HG03159 (cell line): Measurements from ENCODE around the gene NFATC4.
"Not testable (repeated sequence)": the region's sequence is repeated elsewhere in the genome, so short reads cannot be mapped to it uniquely, and the experiment has no call there.

Experiments used
- ATAC-seq: cut with Tn5 transposase; IDR thresholded peaks from one replicate; pipeline ENCODE4 v1.9.1; 2021; ENCODE audit warnings: mild to moderate bottlenecking, moderate library complexity; ENCODE audit not compliant: unreplicated experiment

NFATC4 gene

DNA sequence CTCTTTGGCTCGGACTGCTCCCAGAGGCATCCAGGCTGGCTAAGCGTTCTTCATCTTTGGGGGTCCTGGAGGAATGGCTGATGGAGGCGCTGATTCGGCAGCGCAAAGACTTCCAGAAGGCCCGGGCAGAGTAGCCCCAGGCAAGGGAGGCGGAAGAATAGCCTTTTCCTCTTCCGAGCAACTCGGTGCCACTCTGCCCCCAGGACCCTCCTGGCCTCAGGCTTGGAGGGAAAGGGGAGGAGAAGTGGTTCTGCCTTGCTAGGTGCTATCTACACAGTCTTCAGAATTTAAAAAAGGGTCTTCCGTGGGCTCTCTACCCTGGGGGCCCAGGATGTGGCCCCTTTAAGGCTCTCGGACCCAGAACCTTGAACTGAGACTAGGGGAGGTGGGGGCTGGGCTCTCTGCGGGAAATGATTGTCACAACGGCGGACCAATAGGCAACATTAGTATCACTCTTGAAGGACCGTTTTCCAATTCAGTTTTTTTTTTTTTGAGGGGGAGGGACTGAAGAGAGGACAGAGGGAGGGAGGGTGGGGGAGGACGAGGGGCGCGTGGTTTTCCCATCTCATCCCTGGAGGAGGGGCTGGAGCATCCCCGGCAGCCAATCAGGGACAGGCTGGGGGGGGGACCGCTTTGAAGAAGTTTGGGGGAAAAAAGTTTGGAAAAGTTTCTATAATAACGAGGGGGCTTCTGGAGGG, at the start of gene NFATC4:
Gene NFATC4 (plus strand): TSS at position 671 of the 698 bp plus-strand sequence. CDS start 157 bp downstream, outside the sequence.
- no peak for ATAC-seq

DNA sequence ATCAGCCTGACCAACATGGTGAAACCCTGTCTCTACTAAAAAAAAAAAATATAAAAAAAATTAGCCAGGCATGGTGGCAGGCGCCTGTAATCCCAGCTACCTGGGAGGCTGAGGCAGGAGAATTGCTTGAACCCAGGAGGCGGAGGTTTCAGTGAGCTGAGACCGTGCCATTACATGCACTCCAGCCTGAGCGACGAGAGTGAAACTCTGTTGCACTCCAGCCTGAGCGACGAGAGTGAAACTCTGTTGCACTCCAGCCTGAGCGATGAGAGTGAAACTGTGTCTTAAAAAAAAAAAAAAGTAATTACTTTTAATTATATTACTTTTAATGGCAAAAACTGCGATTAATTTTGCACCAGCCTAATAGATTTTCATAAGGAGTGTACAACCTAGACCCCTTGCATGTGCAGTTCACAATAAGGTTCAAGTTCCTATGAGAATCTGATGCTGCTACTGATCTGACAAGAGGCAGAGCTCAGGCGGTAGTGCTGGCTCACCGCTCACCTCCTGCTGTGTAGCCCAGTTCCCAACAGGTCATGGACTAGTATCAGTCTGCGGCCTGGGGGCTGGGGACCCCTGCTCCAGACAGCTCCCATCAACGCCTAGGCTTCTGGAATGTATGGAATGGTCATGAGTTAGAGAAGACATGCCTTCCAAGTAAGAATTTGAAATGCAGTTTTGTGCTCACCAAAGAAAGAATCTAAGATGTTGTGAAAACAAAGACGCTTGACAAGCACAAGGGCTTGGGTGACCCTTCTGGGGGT, 46.6 kb upstream of the NFATC4 start:
- ATAC-seq: no peak

DNA sequence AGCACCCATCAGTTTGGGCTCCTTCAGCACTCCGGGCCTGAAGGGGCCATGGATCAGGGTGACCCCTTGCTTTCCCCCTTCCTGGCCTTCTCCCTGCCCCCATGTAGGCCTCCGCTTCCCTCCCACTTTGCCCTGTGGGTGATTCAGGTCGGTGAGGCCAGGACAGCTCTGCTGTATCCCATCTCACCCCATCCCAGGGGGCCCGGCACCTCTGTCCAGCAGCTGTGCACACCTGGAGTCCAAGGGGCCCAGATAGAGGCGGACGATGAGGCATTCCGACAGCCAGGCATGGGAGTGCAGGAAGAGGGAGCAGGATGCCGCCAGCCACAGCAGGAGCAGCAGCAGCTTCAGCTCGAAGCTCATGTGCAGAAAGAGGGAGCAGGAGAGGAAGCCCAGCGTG, 45.3 kb upstream of the NFATC4 start:
- no peak for ATAC-seq

DNA sequence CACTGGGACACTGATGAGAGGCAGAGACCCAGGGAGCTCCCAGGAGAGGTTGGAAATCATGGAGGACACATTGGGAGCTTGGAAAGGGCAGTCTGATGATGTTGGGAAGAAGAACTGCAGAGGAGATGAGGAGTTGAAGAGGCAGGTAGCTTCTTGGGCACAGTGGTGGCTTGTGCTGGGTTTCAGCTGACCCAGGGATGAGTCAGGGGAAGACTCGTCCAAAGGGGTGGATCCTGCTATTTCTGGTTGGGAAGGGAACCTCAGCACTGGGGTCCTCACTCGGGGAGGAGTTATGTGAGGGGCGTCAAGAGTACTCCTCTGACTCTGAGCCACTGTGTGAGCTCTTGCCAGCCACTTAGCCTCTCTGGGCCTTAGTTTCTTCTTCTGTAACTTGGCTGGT, 44.6 kb upstream of the NFATC4 start:
- ATAC-seq: no peak

DNA sequence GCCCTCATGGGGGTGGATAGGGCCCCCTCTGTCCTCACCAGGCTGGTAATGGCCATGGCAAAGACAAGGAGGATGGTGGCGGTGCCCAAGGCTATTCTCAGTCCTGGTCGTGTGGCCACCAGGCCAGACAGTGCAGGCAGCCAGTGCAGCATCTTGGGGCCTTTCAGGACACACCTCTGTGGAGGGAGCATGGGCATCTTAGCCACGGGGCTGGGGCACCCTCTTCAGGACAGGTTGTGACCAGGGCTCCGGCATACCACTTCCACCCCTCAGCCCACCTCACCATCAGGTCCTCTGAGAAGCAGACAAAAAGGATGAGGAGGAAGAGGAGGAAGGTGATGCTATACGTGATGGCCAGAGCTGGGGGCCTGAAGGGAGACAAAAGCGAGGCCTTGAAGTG, 44.0 kb upstream of the NFATC4 start:
- no peak for ATAC-seq

DNA sequence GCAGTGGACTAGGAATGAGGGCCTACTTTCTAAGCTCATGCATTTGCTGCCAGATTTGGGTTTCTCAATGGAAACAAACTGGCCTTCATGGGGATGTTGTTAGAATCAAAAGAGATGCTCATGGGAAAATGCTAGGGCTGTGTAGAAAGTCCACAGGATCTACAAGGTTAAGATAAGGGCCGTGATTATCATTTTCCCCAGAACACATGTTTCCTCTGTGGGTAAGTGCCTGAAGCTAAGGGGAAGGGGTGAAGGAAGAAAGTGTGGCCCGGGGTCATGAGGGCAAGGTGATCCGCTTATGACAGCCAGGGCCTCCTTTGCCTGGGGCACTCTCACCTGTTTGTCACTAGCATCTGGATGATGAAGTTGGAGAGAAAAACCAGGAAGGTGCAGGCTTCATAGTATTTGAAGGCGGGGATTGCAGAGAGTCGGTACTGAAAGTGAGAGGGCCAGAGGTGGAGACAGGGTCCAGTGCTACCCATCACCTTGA, 42.9 kb upstream of the NFATC4 start:
- no peak for ATAC-seq

DNA sequence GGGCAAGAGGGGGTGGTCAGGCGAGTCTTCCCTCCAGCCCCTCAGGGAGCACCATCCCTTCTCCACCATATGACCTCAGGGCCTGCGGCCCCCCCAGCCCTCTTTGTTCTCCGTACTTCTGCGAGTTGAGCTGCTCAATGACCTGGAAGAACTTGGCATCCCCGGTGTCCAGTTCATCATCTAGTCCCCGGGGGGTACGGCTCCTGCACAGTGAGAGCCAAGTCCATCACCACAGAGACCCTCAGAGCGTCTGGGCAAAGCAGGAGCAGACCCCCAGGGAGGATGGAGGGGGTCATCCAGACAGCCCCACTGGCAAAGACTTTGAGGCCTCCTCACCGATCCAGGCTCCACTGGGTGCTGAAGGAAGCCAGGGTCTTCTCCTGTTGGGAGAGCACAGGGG, 42.0 kb upstream of the NFATC4 start:
- ATAC-seq: no peak

DNA sequence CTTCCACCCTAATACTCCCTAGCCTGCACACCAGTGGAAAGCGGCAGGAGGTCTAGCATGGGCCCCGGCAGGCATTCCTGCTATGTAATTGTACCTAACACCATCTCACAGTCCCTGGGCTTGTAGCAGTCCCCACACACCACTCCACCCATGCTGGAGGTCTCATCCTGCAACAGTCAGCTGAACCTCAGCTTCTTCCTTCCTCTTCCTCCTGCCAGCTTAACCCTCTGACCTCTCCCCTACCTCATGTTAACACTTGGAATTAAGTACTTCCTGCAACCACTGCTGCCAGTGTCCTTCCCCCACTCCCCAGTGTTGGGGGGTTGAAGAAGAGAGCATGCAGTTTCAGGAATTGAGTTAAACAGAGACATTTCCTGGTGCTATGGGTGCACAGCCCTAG, 40.7 kb upstream of the NFATC4 start:
- no peak for ATAC-seq

DNA sequence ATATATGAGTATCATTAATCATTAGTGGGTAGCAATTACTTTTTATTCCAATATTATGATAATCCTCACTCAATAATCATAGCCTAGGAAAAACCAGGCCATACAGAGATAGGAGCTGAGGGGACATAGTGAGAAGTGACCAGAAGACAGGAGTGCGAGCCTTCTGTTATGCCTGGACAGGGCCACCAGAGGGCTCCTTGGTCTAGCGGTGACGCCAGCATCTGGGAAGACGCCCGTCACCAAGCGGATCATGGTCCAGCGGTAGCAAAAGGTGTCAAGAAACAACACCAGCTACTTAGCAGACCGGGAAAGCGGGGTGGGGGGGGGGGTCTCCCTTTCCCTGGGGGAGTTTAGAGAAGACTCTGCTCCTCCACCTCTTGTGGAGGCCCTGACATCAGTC, 40.1 kb upstream of the NFATC4 start:
- not testable (repeated sequence) for ATAC-seq

DNA sequence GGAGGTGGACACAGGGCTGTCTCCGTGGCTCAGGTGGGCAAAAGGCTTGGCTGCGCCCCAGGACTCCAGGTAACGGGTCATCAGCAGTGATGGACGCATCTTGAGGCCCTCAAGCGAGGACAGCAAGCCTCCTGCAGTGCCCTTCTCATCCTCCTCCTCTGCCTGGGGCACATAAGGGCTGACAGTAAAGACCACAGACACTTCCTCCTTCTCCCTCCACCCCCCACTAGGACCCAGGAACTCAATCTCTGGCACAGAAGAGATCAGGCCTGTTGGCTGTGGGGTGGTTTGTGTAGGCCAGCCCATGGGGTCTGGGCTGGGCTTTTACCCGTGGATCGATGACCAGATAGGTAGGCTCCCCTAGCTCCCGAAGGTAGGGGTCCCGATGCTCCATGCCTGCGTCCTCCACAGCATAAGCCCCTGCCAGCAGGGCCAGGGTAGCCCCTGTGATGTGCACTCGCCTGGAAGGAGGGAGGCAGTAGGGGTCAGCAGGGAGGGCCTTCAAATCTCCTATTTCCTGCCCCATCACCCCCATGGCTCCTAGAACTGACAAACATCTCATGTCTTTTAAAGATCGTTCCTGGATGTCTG, 38.8 kb upstream of the NFATC4 start:
- ATAC-seq: no peak

DNA sequence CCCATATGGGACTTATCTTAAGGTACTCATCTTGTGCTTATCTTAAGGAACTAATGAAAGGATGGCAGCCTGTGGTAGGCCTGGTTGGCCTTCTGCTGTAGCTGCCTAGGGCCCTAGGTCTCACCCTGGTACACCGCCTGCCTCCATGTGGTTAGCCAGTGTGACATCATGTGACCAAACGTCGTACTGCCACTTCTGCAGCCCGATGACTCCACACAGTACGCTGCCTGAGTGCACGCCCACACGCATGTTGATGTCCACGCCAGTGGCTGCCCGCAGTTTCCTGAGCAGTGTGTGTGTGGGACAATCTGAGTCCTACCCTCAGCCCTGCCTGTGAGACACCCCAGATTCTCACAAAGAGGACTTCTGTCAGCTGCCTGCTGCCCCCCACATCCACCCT, 38.2 kb upstream of the NFATC4 start:
- no peak for ATAC-seq

DNA sequence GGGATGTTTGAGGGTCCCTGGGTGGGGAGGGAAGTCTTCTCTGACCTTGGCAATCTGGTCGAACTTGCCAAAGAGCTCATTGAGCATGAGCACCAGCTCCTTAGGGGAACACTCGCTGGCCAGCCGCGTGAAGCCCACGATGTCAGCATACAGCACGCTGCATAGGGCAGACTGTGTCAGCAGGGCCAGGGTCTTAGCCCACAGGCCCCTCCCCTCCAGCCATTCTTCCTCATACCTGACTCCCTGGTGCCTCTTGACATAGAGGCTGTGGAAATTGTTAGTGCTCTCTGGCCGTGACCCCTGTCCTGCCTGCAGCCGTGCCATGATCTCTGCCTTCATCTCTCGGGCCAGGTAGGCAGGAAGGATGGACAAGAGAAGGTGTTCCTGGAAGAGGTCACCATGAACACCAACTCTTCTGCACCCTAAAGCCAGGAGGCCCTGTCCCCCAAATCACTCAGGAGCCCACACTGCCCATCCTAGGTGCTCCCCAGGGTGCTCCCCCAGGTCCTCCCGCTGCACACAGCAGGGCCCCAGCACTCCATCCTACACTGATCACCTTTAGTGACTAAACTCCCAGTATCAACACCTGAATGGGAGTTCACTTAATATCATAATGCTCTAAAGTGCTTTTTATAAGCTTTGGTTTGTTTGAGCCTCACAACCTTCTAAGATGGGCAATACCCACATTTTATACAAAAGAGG, 36.9 kb upstream of the NFATC4 start:
- no peak for ATAC-seq

DNA sequence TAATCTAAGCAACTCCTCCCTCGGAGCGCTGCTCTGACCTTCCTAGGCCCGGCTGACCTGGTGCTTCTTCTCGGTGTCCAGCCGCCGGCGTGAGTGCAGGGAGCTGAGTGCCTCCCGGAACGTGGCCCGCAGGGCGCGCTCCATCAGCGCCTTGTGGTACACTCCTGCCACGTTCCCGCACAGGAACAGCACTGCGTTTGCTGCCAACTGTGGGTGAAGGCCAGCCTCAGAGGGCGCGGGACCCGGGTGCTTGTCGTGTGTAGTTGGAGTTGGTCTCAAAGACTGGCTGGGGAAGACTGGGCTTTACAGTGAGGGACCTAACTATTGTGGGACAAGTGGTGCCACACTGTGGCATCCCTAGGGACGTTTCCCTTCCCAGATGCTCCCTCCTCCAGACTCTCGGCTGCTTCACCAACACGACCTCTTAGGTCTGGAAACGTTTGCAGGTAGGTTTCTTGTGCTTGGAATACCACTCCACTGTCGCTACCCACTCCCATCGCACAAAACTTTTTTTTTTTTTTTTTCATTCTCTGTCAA, 36.2 kb upstream of the NFATC4 start:
- ATAC-seq: no peak

DNA sequence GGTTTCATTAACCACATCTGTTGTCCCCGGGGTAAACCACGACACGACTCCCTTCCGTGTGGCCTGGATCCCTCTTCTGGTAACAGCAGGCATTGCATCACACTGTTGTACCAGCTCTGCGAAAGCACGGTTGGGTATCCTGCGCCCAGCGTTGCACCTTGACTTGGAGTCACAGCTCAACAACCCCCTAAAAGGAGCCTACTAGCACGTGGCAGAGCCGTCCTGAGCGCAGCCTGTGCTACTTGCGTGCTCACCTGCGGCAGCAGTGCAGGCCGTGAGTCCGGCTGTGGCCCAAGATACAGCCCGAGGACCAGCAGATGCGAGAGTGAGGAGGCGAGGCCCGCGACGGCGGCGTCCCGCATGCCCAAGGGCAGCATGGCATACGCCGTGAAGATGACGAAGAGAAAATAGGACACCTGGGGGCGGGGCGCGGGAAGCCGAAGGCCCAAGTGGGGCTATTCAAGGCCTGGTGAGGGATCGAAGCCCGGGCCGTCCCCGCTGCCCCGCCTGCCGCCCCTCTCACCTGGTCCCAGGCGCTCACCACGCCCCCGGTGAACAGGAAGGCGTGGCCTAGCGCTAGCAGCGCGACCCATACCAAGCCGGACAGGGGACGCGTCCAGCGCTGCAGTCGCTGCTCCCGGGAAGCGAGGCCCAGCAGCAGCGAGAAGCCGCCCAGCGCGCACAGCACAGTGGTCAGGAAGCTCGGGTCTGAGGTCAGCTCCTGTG, 35.6 kb upstream of the NFATC4 start:
- peak; percentile 78 for ATAC-seq

DNA sequence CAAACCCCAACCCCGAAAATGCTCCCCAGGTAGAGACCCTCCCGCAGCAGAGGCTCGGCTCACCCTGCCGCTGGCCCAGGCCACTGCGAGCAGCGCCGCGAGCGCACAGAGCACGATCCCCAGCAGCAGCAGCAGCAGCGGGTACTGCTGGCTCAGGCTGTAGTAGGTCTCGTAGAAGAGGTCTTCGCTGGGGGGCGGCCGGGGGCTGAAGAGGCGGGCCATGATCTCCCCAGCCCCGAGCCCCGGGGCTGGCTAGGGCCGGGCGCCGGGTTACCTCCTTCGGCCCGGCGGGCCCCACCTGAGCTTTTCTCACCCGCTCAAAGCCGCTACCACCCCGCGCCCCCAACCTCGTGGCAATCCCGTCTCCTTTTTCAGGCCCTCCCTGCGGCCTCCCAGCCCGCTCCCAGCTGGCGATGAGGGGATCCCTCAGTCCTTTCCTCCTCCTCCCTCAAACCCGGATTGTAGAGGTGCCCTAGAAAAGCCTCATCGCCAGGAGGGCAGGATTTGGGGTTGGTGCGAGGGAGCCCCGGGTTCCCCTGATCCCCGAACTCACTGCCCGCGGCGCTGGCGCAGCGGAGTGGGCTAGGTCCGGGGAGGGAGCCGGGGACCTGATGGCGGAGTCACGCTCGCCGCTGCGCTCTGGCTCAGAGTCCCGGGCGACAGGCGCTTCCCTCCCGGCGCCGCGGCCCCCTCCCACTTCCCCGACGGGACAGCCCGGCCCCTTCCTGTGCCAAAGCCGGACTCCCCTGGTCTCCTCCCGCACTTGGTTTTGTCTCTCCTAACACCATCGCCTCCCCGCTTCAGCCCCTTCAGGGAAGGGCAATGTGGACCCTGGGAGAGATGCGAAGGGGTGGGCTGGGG, 33.3 kb upstream of the NFATC4 start, which contains the start of gene ADCY4:
Gene ADCY4 (minus strand): TSS at position 641 of the 861 bp plus-strand sequence. CDS start 419 bp downstream, at position 222.
- ATAC-seq: no peak

DNA sequence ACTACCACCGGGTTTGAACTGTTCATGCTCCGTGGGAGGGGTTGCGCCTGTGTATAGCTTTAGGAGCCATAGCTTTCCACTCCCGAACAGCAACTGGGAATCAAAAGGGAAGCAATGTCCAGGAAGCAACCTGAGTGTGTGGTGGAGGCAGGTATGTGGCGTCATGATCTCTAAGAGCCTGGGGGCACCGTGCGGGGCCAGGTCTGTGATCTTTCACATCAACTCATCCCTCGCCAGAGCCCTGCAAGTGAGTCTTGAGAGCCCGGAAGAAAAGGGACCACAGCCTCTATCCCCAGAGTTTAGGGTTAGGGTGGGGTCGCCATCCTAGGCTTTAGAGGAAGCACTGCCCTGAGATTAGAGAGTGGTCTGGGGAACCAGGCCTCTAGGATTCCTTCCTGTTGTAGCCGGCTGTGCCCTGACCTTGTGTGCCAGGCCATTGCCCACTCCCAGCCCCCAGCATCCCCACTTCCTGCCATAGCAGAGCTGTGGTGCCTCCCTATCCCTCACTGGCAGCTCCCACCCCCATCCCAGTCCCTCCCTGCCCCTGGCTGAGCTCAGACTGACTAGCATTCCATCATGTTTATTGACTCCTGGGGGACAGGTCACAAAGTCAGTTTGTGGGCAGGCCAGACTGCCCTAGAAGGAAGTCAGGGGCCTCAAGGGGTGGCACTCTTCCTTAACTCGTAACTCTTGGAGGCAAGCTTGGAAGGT, 32.4 kb upstream of the NFATC4 start:
- ATAC-seq: no peak

DNA sequence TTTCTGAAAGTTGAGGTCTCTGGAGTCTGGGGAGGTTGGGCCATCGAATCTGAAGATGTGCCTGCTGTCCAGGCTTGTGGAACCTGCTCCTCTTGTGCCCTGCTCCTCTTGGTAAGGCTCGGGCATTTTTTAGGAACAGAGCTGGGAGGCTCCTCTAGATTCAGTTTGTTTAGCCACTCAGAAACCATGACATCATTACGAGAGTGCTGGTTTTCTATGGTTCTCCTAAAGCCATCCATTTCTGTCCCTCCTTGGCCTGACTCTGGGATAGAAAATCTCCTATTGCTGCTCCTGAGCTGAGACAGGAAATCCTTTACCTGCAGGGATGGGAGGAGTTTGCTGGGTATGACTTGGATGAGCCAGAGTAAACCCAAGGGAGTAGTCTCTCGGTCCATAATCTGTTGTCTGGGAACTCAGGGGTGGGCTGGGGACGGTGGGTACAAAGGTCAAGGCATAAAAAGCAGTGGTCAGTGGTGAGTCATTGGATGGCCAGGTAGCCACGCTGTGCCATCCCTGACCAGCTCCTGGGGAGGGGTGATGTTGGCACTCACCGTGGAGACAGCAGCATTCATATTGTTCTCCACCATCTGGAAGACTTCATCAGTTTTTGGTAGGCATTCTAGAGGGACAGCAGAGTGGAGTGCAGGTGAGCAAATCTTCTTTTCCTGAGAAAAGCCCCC, 30.7 kb upstream of the NFATC4 start:
- ATAC-seq: no peak

DNA sequence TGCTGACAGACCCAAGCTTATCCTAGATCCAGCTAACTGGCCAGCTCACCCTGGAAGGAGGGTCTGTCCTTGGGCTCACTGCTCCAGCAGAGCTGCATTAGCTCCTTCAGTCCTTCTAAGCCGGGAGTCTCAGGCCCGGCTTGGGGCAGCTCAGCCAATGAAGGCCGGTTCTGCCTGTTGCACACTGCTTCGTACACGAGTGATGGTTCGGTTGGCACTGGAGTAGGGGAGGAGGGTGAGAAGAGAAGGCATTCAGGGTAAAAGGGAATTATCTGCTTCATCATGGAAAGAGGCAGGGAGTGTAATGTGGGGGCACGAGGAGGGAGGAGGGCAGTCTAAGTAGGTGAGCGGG, 30.2 kb upstream of the NFATC4 start:
- ATAC-seq: no peak
